HG03520 (cell line): ENCODE results near the gene TCL1A.

Experiments used
- ATAC-seq: cut with Tn5 transposase; IDR thresholded peaks from one replicate; pipeline ENCODE4 v1.9.1; 2021; ENCODE audit warnings: mild to moderate bottlenecking, moderate library complexity; ENCODE audit not compliant: unreplicated experiment

Gene TCL1A

DNA sequence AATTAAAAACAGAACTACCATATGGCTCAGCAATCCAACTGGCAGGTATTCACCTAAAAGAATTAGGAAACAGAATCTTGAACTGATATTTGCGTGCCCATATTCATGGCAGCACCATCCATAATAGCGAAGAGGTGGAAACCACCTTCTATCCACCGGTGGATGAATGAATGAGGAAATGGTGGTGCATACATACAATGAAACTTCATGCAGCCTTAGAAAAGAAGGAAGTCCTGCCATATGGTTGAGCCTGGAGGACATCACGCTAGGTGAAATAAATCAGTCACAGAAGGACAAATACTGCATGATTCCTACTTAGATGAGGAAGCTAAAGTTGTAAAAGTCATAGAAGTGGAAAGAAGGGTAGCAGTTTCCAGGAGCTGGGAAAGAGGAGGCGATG is 6.6 kb downstream of the TCL1A start:
- ATAC-seq, result no peak

DNA sequence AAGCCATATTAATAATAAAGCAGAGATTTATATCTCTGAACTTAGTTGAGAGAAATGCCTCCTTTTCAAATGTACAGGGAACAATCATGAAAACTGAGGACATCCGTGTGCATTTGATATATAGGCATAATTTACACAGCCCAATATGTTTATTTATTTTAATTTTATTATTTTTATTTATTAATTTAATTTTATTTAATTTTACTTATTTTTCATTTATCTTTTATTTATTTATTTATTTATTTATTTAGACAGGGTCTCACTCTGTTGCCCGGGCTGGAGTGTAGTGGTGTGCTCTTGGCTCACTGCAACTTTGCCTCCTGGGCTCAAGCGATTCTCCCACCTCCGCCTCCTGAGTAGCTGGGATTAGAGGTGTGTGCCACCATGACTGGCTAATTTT is 8.4 kb downstream of the TCL1A start:
- no peak for ATAC-seq

DNA sequence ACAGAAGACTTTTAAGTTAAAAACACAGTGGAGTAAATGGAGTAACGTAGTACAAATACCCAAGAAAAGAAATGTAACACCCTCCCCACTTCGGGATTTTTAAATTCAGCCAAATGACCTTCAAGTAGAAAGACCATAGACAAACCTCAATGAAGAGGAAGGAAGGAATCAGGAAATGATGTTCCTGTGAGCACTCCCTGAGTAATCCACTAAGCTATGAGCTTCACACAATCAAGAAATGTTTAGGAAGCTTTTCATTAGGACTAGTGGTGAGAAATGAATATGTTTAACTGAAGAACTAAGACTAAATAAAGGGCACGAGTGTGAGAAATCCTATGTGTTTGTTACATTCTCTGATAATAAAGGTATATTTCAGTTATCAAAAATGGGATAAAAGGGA is 10.1 kb downstream of the TCL1A start:
- ATAC-seq, result no peak

DNA sequence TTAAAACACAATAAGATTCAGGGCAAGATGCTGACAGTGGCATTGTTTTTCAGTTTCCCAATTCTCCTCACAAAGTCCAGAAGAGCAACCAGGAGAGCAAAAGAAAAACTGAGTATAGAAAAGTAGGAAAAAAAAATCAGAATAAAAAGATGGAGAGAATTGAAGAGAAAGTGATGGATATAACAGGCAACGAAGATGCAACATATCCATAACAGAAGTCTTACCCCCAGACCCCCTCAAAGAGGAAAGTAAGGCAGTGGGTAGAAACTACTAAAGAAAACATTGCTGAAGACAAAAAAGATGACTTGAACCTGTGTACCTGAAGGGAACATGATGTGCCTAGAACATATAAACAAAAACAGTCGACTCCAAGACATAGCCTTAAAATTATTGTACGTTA is 10.6 kb downstream of the TCL1A start:
- no peak for ATAC-seq

DNA sequence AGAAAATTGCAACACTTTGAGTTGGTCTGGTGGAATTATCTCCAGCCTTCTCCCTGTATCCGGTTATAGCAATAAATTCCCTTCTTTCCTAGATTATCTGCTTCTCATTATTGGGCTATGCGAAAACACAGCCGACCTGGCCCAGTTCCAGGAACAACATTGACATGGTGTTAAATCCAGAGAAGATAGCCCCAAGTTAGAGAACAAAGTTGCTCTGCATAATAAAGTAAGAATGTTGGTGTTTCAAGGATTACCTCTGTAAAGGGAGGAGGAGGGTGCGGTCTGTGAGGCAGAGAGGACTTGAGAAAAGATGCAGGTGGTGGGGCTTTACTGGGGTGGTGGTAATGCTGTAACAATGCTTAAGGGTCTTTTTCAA is 12.1 kb downstream of the TCL1A start:
- ATAC-seq, result no peak

DNA sequence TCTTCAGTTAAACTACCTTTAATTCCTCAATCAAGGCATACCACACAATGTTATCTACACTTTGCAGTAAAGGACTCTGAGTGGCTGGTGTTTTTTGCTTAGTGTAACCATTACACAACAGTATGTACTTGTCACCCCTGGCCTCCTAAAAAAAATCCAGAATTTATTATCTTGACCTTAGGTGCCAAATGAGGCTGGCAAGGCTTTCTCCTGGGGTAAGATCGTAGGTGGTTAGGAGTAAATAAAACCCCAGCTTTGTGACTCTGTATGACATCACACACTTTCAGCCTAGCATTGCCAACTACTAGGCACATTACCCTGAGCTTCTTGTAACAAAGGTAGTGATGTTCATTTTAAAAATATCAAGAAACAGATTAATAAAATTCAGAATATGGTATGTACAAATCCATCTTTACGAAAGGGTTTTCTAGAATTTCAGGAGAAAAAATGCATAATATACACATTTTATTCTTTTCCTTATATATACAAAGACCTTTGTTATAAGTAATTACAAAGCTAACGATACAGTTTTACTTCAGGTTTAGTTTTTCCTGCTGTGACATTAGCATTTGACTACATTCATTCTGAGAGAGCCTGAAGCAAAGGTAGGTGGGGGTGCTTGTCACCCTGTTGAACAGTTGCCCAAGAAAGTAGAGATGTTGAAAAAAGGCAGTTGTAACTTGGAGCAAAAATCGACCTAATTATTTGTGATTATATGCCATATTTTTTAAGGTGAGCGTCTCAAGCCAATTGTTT is 13.5 kb downstream of the TCL1A start:
- no peak for ATAC-seq

DNA sequence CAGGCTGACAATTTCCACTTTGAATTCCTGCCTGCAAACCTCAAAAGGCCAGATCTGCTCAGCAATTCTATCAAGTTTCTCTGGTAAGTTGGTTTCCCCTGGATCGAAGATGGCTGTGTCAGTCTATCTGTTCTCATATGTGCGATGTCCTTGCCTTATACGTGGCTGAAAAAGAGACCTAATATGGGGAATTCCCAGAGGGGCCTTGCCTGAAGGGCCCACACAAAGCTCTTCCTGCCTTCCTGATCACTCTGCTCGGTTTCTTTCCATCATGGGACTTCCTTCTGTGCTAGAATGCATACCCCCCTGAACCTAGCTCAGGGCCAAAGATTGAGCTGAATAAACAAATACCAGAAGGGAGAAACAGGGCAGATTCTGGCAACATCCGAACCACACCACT is 14.5 kb downstream of the TCL1A start:
- peak; percentile 40 for ATAC-seq

DNA sequence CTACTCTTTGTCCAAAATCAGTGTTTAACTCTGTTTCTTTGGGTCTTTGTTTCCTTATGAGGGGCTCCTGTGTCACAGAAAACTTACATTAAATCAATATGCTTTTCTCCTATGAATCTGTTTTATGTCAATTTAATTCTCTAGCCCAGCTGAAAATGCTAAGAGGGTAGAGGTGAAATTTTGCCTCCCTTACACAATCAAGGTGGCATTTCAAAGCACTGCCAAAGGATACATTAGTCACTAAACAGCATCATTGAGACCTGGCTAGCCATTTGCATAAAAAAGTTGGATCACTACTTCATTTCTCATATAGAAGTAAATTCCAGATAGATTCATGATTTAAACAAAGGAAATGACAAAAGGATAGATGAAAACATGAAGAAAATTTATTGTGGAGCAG is 15.6 kb downstream of the TCL1A start:
- no peak for ATAC-seq

DNA sequence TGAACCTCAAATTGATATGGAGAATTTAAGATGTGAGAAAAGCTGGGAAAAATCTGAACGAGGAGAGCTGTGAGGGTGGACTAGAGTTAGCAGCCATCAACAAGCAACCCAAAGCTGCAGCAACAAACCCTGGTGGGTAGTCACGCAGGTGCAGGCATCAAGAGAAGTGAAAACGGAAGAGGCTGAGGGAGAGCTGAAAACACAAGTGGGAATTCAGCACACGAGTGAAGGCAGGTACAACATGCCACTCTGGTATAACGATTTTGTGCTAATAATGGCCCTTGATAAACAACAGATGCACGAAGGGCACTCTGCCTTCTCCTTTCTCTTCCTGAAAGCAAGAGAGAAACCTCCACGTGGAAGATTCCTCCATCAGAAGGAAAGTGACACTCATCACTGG is 16.2 kb downstream of the TCL1A start:
- ATAC-seq, result peak; percentile 46

DNA sequence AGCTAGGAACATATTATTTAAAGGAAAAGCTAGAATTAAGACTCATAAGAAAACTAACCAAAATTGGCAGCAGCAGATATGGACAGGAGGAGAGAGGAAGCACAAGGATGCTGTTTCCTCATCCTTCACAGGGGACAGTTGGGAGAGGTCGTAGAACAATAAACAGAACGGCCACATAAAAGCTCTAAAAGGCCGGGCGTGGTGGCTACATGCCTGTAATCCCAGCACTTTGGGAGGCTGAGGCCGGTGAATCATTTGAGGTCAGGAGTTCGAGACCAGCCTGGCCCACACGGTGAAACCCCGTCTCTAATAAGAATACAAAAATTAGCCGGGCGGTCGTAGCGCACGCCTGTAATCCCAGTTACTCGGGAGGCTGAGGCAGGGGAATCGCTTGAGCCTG is 17.2 kb downstream of the TCL1A start:
- ATAC-seq, result no peak

DNA sequence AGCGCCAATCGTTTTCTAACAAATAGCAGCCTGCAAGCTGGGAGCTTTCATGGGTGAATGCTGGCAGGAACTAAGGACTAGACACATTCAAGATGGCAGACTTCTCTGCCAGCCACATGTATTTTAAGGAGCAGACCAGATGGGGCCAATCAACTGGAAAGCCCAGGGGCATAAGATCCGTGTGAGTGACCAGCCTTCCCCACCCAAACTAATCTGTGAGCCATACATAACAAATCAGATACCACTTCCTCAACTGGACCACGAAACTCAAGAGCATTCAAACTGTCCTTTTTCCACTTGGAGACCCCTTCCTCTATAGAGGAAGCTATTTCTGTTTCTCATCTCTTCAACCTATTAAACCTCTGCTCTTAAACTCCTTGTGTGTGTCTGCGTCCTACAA is 18.0 kb downstream of the TCL1A start:
- ATAC-seq, result no peak

DNA sequence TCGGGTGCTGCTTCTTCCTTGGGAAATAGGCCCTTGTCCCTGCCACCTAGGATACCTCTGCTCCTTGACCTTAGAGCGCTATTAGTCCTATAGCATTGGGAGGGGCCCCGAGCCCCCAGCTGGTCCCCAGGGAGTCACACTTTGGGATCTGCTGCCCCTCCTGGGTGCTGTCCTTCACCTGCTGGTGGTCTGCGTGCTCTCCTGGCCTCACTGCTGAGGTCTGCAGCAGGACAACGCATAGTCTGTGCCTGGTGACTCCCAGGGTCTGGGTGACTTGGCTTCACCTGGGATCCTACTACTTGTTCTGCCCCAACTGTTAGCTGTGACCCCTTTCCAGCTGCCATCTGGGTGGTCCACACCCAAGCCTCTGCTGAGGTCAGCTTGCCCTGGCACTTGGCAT is 18.9 kb downstream of the TCL1A start:
- no peak for ATAC-seq

DNA sequence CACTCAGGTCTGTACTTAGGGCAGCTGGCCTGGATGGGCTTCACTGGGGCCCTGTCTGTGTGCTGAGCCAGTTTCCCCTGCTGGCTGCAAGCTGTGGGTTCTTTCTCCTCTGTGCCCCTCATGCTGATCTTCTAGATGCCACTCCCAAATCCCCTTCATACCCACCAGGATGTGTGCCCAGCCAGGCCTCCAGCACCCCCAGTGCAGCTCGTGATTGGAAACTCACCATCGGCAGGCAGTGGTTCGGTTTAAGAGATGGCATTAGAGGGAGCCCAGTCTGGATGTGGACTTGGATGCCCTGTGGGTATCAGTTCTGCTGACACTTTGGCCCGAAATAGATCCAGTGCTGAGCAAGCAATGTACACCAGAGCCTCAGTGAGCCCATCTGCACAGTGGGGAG is 21.8 kb downstream of the TCL1A start:
- ATAC-seq, result no peak

DNA sequence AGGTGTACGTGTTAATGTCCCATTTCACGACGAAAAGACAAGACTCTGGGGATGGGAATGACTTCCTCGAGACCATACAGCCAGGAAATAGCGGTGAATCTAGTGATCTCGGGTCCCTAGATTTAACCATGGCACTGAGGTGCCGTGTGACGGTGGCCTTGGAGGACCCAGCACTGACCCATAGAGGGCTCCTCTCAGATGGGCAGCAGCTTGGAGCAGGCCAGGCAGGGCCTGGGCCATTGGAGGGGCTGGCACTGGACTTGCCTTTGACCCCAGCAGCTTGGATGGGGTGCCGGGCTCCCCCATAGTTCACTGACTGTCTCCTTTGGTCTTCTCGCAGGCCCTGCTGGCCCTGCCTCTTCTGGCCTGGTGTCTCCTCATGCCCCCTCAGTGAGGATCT is 22.3 kb downstream of the TCL1A start:
- no peak for ATAC-seq

DNA sequence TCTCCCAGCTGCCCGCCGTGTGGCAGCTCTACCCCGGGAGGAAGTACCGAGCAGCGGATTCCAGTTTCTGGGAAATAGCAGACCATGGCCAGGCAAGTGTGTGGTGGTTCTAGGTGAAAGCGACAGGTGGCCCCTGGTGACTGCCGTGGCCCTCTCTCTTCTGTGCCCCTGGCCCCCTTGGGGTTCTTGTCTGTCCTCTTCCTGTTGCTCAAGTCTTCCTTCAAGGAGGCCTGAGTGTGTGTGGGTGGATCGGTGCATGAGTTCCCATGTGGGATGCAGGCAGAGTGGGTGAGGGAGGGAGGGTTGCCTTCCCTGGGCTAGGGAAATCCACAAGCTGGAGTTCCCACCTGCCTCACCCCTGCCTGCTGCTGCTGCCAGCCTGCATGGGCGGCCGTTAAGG is 23.1 kb downstream of the TCL1A start:
- ATAC-seq, result no peak

DNA sequence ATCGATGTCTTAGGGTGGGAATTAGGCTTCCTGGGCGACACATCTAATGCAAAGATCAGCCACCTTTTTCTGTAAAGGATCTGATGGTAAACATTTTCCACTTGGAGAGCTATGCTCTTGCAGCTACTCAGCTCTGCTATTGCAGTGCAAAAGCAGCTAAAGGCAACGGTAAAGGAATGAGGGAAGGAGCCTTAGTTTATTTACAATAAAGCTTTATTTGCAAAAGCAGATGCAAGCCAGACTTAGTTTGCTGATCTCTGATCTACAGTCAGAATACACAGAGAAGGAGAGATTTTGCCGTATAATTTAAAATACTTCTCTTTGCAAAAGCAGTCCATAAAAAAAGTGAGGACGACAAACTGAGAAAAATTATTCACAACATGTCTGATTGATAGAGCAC is 24.5 kb downstream of the TCL1A start:
- no peak for ATAC-seq

DNA sequence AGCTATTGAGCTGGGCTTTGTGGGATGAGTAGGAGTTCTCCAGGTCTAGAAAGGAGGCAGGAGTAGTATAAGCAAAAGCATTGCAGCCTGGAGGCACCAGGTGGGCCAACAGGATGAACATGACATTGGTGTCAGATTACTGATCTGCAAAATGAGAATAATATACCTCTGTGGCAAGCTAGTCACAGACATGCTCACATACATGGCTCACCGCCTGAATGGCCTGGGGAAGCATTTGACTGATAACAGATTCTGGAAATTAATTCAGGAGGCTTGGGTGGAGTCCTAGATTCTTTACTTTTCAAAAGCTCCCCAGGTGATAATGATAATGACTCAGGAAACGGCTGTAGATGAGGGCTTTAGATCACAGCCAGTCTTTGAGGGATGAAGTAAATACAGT is 27.0 kb downstream of the TCL1A start:
- ATAC-seq, result no peak

DNA sequence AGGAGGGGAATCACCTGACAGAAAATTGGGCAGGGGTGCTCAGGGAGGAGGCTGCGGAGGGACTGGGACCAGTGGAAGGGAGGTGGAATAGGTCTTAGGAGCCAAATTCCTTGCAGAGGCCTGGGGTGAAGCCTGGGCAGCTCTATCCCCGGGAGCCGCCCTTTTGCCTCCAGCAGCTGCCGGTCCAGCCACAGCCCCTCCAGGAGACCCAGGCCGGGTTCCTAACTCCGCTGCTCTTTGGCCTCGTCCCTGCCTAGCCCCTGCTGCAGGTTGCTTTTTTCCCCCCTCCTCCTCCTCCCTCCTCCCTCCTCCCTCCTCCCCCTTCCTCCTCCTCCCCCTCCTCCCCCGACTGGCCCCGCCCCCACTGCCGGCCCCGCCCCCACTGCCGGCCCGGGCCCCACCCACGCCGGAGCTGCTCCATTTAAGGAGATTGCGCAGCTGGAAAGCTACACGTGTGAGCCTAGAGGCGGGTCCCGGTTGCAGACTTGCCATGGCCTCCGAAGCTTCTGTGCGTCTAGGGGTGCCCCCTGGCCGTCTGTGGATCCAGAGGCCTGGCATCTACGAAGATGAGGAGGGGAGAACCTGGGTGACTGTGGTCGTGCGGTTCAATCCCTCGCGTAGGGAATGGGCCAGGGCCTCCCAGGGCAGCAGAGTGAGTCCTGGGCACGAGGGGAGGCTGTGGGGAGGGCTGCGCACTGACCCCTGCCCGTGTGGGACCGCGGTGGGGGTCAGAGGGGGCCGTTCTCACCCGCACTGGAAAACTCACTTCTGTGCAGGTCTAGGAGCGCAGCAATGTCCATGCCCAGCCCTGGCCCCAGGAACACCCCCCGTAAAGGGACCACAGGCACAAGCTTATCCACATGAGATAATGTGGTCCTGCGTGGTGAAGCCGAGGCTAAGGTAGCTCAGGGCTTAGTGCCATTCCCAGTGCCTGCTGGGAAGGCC is 27.7 kb downstream of the TCL1A start, which contains the start of gene TCL1B:
TCL1B (plus strand) TSS at position 449 of the 945 bp plus-strand sequence; CDS start at position 491, 42 bp downstream.
- ATAC-seq, result no peak

DNA sequence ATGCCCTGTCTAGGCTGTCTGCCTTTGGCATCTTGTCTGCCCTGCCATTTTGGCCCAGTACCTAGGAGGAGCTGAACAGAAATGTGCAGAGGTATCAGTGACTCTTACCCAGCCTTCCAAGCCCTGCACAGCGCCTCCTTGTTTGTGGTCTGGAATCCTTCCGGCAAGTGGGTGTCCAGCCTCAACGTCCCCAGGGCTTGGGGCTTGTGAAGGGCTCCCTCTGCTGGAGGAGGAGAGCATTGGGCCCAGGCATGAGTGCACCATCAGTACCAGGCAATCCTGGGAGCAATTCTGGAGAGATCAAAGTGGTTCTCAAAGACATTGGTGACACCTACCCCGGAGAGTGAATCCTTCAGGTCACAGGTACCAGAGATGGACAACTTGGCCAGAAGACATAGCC is 30.1 kb downstream of the TCL1A start:
- no peak for ATAC-seq

DNA sequence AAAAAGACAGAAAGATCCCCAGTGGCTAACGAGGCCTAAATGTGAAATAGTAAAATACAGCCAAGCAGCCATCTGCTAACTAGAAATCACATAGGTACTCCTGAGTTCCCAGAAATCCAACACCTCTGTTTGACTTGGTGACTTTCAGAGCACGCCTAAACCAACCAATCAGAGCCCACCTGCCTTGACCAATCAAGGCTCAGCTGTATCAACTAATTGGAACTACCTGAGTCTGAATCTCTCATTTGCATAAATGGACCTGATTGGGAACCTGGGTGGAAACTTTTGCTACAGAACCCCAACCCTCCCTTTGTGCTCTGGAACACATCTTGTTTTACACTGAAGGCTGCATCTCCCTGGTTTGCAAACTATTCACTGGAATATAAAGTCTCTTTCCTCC is 32.8 kb downstream of the TCL1A start:
- no peak for ATAC-seq

DNA sequence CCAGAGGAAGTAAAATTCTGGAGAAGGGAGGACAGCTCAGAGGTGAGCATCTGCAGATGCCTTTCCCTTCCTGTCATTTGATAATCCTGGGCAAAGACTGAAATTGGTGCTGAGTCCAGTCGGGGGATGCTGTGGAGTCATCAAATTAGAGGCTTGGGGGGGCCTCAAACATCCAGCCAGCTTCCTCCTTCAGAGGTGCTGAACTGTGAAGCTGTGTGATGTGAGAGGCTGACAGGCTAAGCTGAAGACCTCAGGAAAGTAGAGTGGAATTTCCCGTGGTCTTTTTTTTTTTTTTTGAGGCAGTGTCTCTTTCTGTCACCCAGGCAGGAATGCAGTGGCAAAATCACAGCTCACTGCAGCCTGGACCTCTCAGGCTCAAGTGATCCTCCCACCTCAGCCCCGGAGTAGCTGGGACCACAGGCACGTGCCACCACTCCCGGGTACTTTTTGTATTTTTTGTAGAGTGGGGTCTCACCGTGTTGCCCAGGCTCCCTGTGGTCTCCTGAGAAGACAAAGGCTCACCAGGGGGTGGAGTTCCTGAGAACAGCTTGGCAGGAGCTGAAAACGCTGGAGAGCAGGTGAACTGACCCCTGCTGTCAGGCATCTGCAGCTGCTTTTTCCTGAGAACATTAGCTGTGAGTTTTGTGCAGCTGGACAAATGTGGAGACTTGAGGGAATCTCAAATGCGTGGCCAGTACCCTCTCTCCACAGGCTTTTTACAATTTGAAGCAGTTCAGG is 33.8 kb downstream of the TCL1A start:
- no peak for ATAC-seq
